ENCODE data around the gene PPP1R13B. TPM values are rescaled to one million over a fixed set of nuclear protein-coding genes. Genes with fewer than 3 reads are reported as not detected.

Gene PPP1R13B
- polyA plus RNA-seq, 1 donor (not counting 4 experiments of a cell fraction or from before 2014, with no cell fraction given) = 7.7 TPM

DNA sequence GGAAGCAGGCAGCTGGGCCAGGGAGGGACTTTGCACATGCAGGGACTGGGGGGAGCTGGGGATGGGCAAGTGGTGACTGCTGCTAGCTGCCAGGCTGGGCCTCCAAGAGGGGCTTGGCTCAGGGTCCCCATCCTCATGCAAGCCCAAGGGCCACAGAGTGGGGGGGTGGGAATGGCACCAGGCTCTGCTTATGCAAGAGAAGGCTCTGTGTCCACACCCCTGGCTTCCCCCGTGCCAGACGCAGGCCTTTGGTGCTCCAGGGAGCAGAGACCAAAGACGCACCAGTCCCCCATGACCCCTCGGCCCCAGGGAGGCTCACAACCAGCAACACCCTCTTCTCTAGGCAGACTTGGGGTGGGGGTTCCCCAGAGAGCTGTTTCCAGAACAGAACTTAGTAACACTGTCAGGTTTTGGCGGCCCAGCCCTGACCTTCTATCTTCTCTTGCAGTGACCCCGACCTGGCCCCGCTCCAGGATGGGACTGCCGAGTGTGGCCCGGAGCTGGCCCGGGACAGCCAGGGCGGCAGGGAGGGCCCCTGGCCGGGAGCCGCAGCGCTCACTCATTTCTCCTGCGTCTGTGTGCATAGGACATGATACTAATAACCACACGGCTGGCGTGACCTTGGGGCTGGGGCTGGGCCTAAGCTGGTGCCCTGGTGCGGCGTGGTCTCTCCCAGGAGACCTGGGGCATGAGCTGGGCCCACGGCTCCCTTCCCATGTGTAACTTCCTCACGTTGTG, 146.5 kb downstream of the PPP1R13B start:
- Histone ChIP-seq H3K4me2 (ENCODE audit: control insufficient read depth, extremely low read depth, insufficient read depth, low read depth, low read length) (no peak overlapping the region), H3K9me1 (ENCODE audit: control insufficient read depth, extremely low read depth, insufficient read depth, low read length) (no peaks in the 10 kb centered on the region), H3K27ac (ENCODE audit: control insufficient read depth, insufficient read depth, low read length) (no peak overlapping the region), H3K27me3 (ENCODE audit: control insufficient read depth, extremely low read depth, insufficient read depth, low read length) (no peaks in the 10 kb centered on the region), H4K20me1 (ENCODE audit: control insufficient read depth, extremely low read depth, insufficient read depth, low read length) (peaks cover 12% of the 10 kb centered on the region), H2AFZ (ENCODE audit: control insufficient read depth, low read length) (no peak overlapping the region), H3K9me3 (ENCODE audit: control insufficient read depth, low read depth, low read length) (no peaks in the 10 kb centered on the region), H3K36me3 (ENCODE audit: control insufficient read depth in 2 of 2, extremely low read depth in 1 of 2, insufficient read depth in 2 of 2, low read length in 2 of 2) (peaks cover 44% of the 10 kb centered on the region in 2 experiments), H3K79me2 (ENCODE audit: control insufficient read depth, insufficient read depth, low read length) (peaks cover 8% of the 10 kb centered on the region), H3K4me1 (ENCODE audit: control insufficient read depth, extremely low read depth, insufficient read depth, low read length) (peaks cover 15% of the 10 kb centered on the region), H3K9ac (ENCODE audit: control insufficient read depth, extremely low read depth, insufficient read depth, low read length) (no peak overlapping the region), H3K4me3 (ENCODE audit: control insufficient read depth in 2 of 3, extremely low read depth in 1 of 3, insufficient read depth in 2 of 3, low read depth in 1 of 3, low read length in 3 of 3) (no peak overlapping the region)
- FAIRE-seq (no peak), DNase-seq (ENCODE audit: low read depth, low spot score) (no peak)
- dilution Hi-C loops (cut with MboI; ENCODE audit: extremely low pct_ligation_motif_present, low sequenced_read_pairs) = no loop called here
- TF ChIP-seq, protein P1, sequence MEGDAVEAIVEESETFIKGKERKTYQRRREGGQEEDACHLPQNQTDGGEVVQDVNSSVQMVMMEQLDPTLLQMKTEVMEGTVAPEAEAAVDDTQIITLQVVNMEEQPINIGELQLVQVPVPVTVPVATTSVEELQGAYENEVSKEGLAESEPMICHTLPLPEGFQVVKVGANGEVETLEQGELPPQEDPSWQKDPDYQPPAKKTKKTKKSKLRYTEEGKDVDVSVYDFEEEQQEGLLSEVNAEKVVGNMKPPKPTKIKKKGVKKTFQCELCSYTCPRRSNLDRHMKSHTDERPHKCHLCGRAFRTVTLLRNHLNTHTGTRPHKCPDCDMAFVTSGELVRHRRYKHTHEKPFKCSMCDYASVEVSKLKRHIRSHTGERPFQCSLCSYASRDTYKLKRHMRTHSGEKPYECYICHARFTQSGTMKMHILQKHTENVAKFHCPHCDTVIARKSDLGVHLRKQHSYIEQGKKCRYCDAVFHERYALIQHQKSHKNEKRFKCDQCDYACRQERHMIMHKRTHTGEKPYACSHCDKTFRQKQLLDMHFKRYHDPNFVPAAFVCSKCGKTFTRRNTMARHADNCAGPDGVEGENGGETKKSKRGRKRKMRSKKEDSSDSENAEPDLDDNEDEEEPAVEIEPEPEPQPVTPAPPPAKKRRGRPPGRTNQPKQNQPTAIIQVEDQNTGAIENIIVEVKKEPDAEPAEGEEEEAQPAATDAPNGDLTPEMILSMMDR (optimal IDR thresholded peaks at IDR 0.05 in 1 of 3, IDR thresholded peaks at IDR 0.05 in 1 of 3, conservative IDR thresholded peaks at IDR 0.05 in 1 of 3; ENCODE audit: extremely low read depth in 1 of 3, insufficient read depth in 2 of 3, low read length in 3 of 3) = no peak
- TF ChIP-seq EZH2 (IDR thresholded peaks at IDR 0.05; ENCODE audit: low read length) = no peak

DNA sequence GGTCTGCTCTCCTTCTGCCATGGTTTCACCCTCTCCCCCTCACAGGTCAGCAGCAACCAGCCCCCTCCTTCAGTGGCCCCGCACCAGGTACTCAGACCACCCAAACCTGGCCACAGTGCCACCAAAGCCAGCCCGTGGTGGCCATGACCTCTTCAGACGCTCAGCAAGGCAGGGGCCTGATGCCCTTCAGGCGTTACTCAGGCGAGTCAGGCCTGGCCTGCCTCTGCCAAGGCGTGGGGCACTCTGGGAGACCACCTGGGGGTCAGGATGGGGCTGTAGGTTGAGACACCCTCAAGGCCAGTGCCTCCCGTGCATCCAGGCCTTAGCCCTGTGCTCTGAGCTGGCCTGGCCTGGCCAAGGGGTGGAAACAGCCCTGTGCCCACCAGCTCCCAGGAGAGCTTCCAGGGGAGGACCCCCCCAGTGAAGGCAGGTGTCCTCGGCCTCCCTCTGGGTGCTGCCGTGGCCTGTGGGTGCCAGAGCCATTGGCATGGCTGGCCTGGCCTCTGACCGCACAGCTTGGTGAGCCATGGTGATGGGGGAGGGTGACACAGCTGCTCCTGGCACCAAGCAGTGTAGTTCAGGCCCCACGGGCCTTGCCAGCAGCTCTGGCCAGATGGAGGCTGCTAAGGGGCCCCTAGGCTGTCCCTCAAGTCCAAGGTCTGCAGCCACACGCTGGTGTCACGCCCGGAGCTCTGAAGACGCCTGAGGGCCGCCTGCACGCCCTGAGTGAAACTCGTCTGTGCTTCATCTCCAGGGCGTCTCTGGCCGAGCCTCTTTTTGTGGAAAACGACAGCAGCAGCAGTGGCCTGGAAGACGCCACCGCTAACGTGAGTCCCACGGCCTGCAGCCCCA, 147.2 kb downstream of the PPP1R13B start:
- H3K4me3 ChIP-seq (ENCODE audit: control insufficient read depth in 2 of 3, extremely low read depth in 1 of 3, insufficient read depth in 2 of 3, low read depth in 1 of 3, low read length in 3 of 3) = no peak overlapping the region
- peaks cover 43% of the 10 kb centered on the region in 2 experiments for H3K36me3 ChIP-seq (ENCODE audit: control insufficient read depth in 2 of 2, extremely low read depth in 1 of 2, insufficient read depth in 2 of 2, low read length in 2 of 2)
- H3K4me1 ChIP-seq (ENCODE audit: control insufficient read depth, extremely low read depth, insufficient read depth, low read length) = peaks cover 15% of the 10 kb centered on the region
- no peak for DNase-seq (ENCODE audit: low read depth, low spot score)
- H3K9me3 ChIP-seq (ENCODE audit: control insufficient read depth, low read depth, low read length) = no peaks in the 10 kb centered on the region
- no peak overlapping the region for H3K27ac ChIP-seq (ENCODE audit: control insufficient read depth, insufficient read depth, low read length)
- H3K27me3 ChIP-seq (ENCODE audit: control insufficient read depth, extremely low read depth, insufficient read depth, low read length) = no peaks in the 10 kb centered on the region
- no peak overlapping the region for H2AFZ ChIP-seq (ENCODE audit: control insufficient read depth, low read length)
- no peaks in the 10 kb centered on the region for H3K9me1 ChIP-seq (ENCODE audit: control insufficient read depth, extremely low read depth, insufficient read depth, low read length)
- H3K9ac ChIP-seq (ENCODE audit: control insufficient read depth, extremely low read depth, insufficient read depth, low read length) = no peak overlapping the region
- dilution Hi-C loops (cut with MboI; ENCODE audit: extremely low pct_ligation_motif_present, low sequenced_read_pairs) = no loop called here
- FAIRE-seq = no peak
- no peak overlapping the region for H3K4me2 ChIP-seq (ENCODE audit: control insufficient read depth, extremely low read depth, insufficient read depth, low read depth, low read length)
- H3K79me2 ChIP-seq (ENCODE audit: control insufficient read depth, insufficient read depth, low read length) = peaks cover 13% of the 10 kb centered on the region
- peaks cover 12% of the 10 kb centered on the region for H4K20me1 ChIP-seq (ENCODE audit: control insufficient read depth, extremely low read depth, insufficient read depth, low read length)
- no peak for TF ChIP-seq EZH2 (IDR thresholded peaks at IDR 0.05; ENCODE audit: low read length)
- TF ChIP-seq, protein P1 (optimal IDR thresholded peaks at IDR 0.05 in 1 of 3, IDR thresholded peaks at IDR 0.05 in 1 of 3, conservative IDR thresholded peaks at IDR 0.05 in 1 of 3; ENCODE audit: extremely low read depth in 1 of 3, insufficient read depth in 2 of 3, low read length in 3 of 3) = no peak
